ENCODE results near the gene CHPF2. TPM values are rescaled to one million over a fixed set of nuclear protein-coding genes. Genes with fewer than 3 reads are reported as not detected.

The CHPF2 gene
- total RNA-seq, 1 donor, result 47.0 TPM

- DNase-seq (ENCODE audit: low read depth), result no peak
- no peak overlapping the region for H3K4me3 ChIP-seq (ENCODE audit: low read depth, low read length)
- TF ChIP-seq CTCF (IDR thresholded peaks at IDR 0.05; ENCODE audit: insufficient read depth, low read length), result no peak
Measured at GRCh38 chr7:151238190-151238810, 6.0 kb downstream of the CHPF2 start.

GRCh38 chr7:151238924-151239836 is 6.9 kb downstream of the CHPF2 start:
- no peak for DNase-seq (ENCODE audit: low read depth)
- no peak for TF ChIP-seq CTCF (IDR thresholded peaks at IDR 0.05; ENCODE audit: insufficient read depth, low read length)
- H3K4me3 ChIP-seq (ENCODE audit: low read depth, low read length), result no peak overlapping the region

- no peak for DNase-seq (ENCODE audit: low read depth)
Measured at GRCh38 chr7:151239837-151240459, 7.7 kb downstream of the CHPF2 start.

GRCh38 chr7:151240536-151240935 is 8.3 kb downstream of the CHPF2 start:
- no peak overlapping the region for H3K4me3 ChIP-seq (ENCODE audit: low read depth, low read length)
- no peak for TF ChIP-seq CTCF (IDR thresholded peaks at IDR 0.05; ENCODE audit: insufficient read depth, low read length)
- DNase-seq (ENCODE audit: low read depth), result no peak

More at GRCh38 chr7:151239837-151240459, 7.7 kb downstream of the CHPF2 start:
- no peak for TF ChIP-seq CTCF (IDR thresholded peaks at IDR 0.05; ENCODE audit: insufficient read depth, low read length)
- H3K4me3 ChIP-seq (ENCODE audit: low read depth, low read length), result no peak overlapping the region

- H3K4me3 ChIP-seq (ENCODE audit: low read depth, low read length), result no peak overlapping the region
- DNase-seq (ENCODE audit: low read depth), result no peak
- no peak for TF ChIP-seq CTCF (IDR thresholded peaks at IDR 0.05; ENCODE audit: insufficient read depth, low read length)
Measured at GRCh38 chr7:151240942-151241754, 8.9 kb downstream of the CHPF2 start.

- H3K4me3 ChIP-seq (ENCODE audit: low read depth, low read length), result no peak overlapping the region
- TF ChIP-seq CTCF (IDR thresholded peaks at IDR 0.05; ENCODE audit: insufficient read depth, low read length), result no peak
- no peak for DNase-seq (ENCODE audit: low read depth)
Measured at GRCh38 chr7:151241755-151242096, 9.4 kb downstream of the CHPF2 start.
